Thoracic aorta (tissue), 2 donors: ENCODE results near the gene DCLK2. TPM values are rescaled to one million over a fixed set of nuclear protein-coding genes. Genes with fewer than 3 reads are reported as not detected.
A peak's percentile ranks its signal among the peaks of the same experiment; 100 is the strongest.

Experiments
- ATAC-seq: fragments of 150-250 bp; one replicate; pipeline ENCODE4 v1.8.0; 2017; ENCODE audit warnings: low read depth; ENCODE audit not compliant: insufficient number of reproducible peaks, low FRiP score
- DNase-seq: peaks from one replicate; pipeline ENCODE4 v3.0.0-alpha.2; 2020; ENCODE audit warnings: low spot score
- H3K27ac ChIP-seq, 2 donors: fragments of 200-600 bp; sonication (generic); 1 replicate in 1 of 2; 2 replicates in 1 of 2; pipeline ENCODE4 v1.5.1; 2016; ENCODE audit warnings: mild to moderate bottlenecking in 2 of 2, moderate library complexity in 2 of 2
- H3K27me3 ChIP-seq: fragments of 200-600 bp; sonication (generic); replicated peaks from 2 replicates; pipeline ENCODE4 v1.6.0; 2016; ENCODE audit warnings: mild to moderate bottlenecking; ENCODE audit not compliant: insufficient read depth
- H3K36me3 ChIP-seq: fragments of 200-600 bp; sonication (generic); one replicate; pipeline ENCODE4 v1.5.1; 2016
- H3K4me1 ChIP-seq, 2 donors: fragments of 200-600 bp; sonication (generic); 1 replicate in 1 of 2; 2 replicates in 1 of 2; pipeline versions ENCODE4 v1.5.1 to v1.6.0; 2016; ENCODE audit warnings: low read depth in 2 of 2, mild to moderate bottlenecking in 1 of 2; ENCODE audit not compliant: control insufficient read depth in 1 of 2
- H3K4me3 ChIP-seq: fragments of 200-600 bp; sonication (generic); 2 replicates; pipeline ENCODE4 v1.5.1; 2016; ENCODE audit warnings: mild to moderate bottlenecking
- H3K9me3 ChIP-seq: fragments of 200-600 bp; sonication (generic); 2 replicates; pipeline ENCODE4 v1.5.1; 2016
- total RNA-seq, 2 donors: library from RNA; depleted of rRNA; stranded (reverse); fragments of >200 nt; gene quantifications; one replicate each; pipeline versions ENCODE4 v1.1.0 to v1.2.3, GENCODE V29; 2016
- TF ChIP-seq, protein P1 (sequence below): fragments of 200-600 bp; sonication (generic); IDR thresholded peaks from one replicate; pipeline ENCODE4 v1.5.1; 2019; ENCODE audit warnings: antibody characterized with exemption

DCLK2 gene
- total RNA-seq, 2 donors from 2014 or later, result 18.3 to 32.2 TPM

DNA sequence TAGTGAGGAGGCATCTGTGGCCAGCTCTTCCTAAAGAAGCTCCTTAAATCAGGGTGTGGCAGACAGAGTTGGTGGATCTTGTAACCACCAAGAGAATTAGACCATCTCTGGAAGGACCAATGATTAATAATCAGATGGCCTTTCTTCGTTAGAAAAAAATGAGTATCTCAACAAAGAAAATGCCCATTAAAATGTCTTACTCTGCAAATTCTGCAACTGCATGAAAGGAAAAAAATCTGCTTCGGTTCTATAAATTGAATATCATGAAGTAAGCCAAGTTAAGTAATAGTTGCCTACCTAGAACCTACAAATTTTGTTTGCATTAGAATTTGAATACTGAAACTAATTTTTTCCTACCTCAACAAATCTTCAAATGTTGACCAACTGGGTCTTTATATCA is 4.2 kb upstream of the DCLK2 start:
- Histone ChIP-seq H3K36me3 (no peaks in the 10 kb centered on the region), H3K4me1 (peaks cover 9 to 22% of the 10 kb centered on the region in 2 donors), H3K27me3 (no peaks in the 10 kb centered on the region), H3K9me3 (no peaks in the 10 kb centered on the region), H3K27ac (peak overlapping the region in 1 of 2 donors; percentile 29), H3K4me3 (no peak overlapping the region)
- DNase-seq (no peak), ATAC-seq (no peak)
- TF ChIP-seq, protein P1, sequence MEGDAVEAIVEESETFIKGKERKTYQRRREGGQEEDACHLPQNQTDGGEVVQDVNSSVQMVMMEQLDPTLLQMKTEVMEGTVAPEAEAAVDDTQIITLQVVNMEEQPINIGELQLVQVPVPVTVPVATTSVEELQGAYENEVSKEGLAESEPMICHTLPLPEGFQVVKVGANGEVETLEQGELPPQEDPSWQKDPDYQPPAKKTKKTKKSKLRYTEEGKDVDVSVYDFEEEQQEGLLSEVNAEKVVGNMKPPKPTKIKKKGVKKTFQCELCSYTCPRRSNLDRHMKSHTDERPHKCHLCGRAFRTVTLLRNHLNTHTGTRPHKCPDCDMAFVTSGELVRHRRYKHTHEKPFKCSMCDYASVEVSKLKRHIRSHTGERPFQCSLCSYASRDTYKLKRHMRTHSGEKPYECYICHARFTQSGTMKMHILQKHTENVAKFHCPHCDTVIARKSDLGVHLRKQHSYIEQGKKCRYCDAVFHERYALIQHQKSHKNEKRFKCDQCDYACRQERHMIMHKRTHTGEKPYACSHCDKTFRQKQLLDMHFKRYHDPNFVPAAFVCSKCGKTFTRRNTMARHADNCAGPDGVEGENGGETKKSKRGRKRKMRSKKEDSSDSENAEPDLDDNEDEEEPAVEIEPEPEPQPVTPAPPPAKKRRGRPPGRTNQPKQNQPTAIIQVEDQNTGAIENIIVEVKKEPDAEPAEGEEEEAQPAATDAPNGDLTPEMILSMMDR, result no peak

DNA sequence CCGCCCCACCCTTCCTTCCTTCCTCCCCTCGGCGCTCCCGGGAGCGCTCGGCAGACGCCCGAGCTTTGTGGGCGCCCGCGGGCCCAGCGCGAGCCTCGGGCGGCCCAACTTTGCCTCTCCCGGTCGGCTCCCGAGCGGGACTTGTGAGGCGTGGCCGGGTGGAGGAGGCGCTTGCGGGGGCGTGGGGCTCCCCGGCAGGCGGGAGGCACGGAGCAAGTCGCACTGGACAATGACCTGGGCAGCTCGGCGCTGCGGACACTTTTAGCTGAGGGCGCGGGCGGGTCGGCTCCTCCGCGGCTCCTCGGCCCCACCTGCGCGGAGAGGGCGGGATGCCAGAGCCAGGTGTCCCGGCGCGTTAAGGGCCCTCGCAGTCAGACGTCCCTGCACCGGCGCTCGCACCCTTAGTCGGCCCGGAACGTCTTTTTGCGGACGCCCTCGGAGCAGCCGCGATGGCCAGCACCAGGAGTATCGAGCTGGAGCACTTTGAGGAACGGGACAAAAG is 385 bp downstream of the DCLK2 start:
- TF ChIP-seq, protein P1, result no peak
- peak; percentile 41 for ATAC-seq
- peaks cover 13 to 48% of the 10 kb centered on the region in 2 donors for H3K4me1 ChIP-seq
- H3K36me3 ChIP-seq, result no peaks in the 10 kb centered on the region
- peak; percentile 2 for DNase-seq
- H3K9me3 ChIP-seq, result no peaks in the 10 kb centered on the region
- H3K27ac ChIP-seq, result peak overlapping the region; percentile 89 to 90
- H3K27me3 ChIP-seq, result no peaks in the 10 kb centered on the region
- peak overlapping the region; percentile 91 for H3K4me3 ChIP-seq

GRCh38 chr4:150079081-150079581 is 886 bp downstream of the DCLK2 start:
- no peak for DNase-seq

GRCh38 chr4:150080337-150080736 is 2.1 kb downstream of the DCLK2 start:
- TF ChIP-seq, protein P1, result no peak
- H3K4me1 ChIP-seq, result peaks cover 12 to 42% of the 10 kb centered on the region in 2 donors
- no peaks in the 10 kb centered on the region for H3K9me3 ChIP-seq
- H3K36me3 ChIP-seq, result no peaks in the 10 kb centered on the region
- DNase-seq, result no peak
- H3K27ac ChIP-seq, result no peak overlapping the region
- peak overlapping the region; percentile 91 for H3K4me3 ChIP-seq
- H3K27me3 ChIP-seq, result no peaks in the 10 kb centered on the region
- no peak for ATAC-seq

More at GRCh38 chr4:150079081-150079581, 886 bp downstream of the DCLK2 start:
- peak; percentile 24 for ATAC-seq
- Histone ChIP-seq H3K4me3 (peak overlapping the region; percentile 91), H3K27me3 (no peaks in the 10 kb centered on the region), H3K4me1 (peaks cover 12 to 43% of the 10 kb centered on the region in 2 donors), H3K36me3 (no peaks in the 10 kb centered on the region), H3K27ac (peak overlapping the region; percentile 89 to 90), H3K9me3 (no peaks in the 10 kb centered on the region)
- TF ChIP-seq, protein P1, result peak; percentile 17

DNA sequence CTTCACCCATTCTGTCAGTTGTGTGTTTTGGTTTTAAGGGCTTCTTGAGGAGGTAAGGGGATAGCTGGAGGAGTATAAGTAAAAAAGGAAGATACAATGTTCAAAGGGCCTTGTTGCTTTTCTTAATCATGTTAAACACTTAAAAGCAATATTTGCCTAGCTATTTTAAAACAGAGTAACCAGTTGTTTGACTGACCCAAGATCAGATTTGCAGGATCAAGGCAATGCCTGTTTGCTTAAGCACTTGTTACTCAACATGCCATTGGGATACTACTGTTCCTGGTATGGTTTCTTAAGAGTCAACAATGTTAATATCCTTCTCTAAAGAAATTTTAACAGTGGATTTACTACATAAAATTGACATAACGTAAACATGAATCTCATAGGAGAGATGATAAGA is 2.6 kb downstream of the DCLK2 start:
- no peaks in the 10 kb centered on the region for H3K36me3 ChIP-seq
- peak overlapping the region; percentile 91 for H3K4me3 ChIP-seq
- H3K9me3 ChIP-seq, result no peaks in the 10 kb centered on the region
- TF ChIP-seq, protein P1, result no peak
- peaks cover 12 to 42% of the 10 kb centered on the region in 2 donors for H3K4me1 ChIP-seq
- no peak for DNase-seq
- no peaks in the 10 kb centered on the region for H3K27me3 ChIP-seq
- no peak overlapping the region for H3K27ac ChIP-seq
- no peak for ATAC-seq
